ENCODE measurements around the gene CEP85L. TPM values are rescaled to one million over a fixed set of nuclear protein-coding genes. Genes with fewer than 3 reads are reported as not detected.

Gene CEP85L
- total RNA-seq, 2 experiments from 2014 or later: 9.6 to 12.0 TPM

DNA sequence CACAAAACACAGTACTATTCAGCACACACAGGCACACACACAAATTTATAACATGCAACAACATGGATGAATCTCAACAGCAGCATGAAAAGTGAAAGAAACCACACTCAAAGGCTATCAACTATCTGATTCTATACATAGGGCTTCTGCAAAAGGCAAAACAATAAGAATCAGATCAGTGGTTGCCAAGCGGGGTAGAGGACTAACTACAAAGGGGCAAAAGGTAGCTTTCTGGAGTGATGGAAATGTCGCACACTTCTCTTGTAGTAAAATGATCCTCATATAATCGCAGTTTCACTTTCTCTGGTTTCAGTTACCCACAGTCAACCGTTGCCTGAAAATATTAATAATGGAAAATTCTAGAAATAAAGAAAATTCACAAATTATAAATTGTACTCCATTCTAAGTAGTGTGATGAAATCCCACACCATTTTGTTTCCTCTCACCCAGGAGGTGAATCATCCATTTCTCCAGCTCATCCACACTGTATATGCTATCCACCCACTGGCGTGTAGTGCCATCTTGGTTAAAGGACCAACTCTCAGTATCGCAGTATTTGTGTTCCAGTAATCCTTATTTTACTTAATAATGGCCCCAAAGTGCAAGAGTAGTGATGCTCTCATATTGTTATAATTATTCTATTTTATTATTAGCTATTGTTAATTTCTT lies 116.1 kb downstream of the CEP85L start:
- ChIA-PET POLR2A (interaction anchor here (1.0 kb wide), 1 partner anchor 10 kb away, joined by 3 read pairs; no protein-coding TSS in a partner anchor), CTCF (ENCODE audit: unreplicated experiment) (no interaction called here)
- Histone ChIP-seq H3K4me1 (ENCODE audit: insufficient read depth, low read length, poor library complexity, severe bottlenecking) (no peaks in the 10 kb centered on the region), H3K9me3 (ENCODE audit: low read length) (no peaks in the 10 kb centered on the region), H3K27ac (ENCODE audit: low read depth, low read length, poor library complexity, severe bottlenecking) (no peak overlapping the region), H3K36me3 (ENCODE audit: insufficient read depth, low read length) (no peaks in the 10 kb centered on the region), H3K9me2 (ENCODE audit: insufficient read depth, low read length) (no peaks in the 10 kb centered on the region), H3K4me3 (ENCODE audit: low read depth, low read length, poor library complexity, severe bottlenecking) (no peak overlapping the region), H4K20me1 (ENCODE audit: insufficient read depth, low read length) (no peaks in the 10 kb centered on the region; the same call in 1 of the 2 replicates), H2AFZ (ENCODE audit: low read length) (no peak overlapping the region), H3K4me2 (ENCODE audit: low read length) (no peak overlapping the region), H3K79me2 (ENCODE audit: insufficient read depth, low read depth, low read length) (no peaks in the 10 kb centered on the region)
- TF ChIP-seq, protein P1, sequence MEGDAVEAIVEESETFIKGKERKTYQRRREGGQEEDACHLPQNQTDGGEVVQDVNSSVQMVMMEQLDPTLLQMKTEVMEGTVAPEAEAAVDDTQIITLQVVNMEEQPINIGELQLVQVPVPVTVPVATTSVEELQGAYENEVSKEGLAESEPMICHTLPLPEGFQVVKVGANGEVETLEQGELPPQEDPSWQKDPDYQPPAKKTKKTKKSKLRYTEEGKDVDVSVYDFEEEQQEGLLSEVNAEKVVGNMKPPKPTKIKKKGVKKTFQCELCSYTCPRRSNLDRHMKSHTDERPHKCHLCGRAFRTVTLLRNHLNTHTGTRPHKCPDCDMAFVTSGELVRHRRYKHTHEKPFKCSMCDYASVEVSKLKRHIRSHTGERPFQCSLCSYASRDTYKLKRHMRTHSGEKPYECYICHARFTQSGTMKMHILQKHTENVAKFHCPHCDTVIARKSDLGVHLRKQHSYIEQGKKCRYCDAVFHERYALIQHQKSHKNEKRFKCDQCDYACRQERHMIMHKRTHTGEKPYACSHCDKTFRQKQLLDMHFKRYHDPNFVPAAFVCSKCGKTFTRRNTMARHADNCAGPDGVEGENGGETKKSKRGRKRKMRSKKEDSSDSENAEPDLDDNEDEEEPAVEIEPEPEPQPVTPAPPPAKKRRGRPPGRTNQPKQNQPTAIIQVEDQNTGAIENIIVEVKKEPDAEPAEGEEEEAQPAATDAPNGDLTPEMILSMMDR (conservative IDR thresholded peaks at IDR 0.05; ENCODE audit: low read length): no peak
- no peak for TF ChIP-seq EZH2phosphoT487 (IDR thresholded peaks at IDR 0.05; ENCODE audit: borderline replicate concordance, low read depth, low read length)
- no TSS peak for BruUV-seq (replicated peaks)
- intact Hi-C loops (cut with micrococcal nuclease; ENCODE audit: unreplicated experiment): no loop called here
- DNase-seq (ENCODE audit: low spot score): no peak

DNA sequence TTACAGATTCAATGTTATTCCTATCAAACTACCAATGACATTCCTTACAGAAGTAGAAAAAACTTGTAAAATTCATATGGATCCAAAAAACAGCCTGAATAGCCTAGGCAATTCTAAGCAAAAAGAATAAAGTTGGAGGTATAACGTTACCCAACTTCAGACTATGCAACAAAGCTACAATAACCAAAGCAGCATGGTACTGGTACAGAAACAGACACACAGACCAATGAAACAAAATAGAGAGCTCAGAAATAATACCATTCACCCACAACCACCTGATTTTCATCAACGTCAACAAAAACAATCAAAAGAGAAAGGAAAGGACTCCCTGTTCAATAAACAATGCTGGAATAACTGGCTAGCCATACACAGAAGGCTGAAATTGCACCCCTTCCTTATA lies 120.4 kb downstream of the CEP85L start:
- ChIA-PET POLR2A (no interaction called here), CTCF (ENCODE audit: unreplicated experiment) (no interaction called here)
- no peak overlapping the region for H3K4me2 ChIP-seq (ENCODE audit: low read length)
- H3K9me2 ChIP-seq (ENCODE audit: insufficient read depth, low read length): no peaks in the 10 kb centered on the region
- TF ChIP-seq, protein P1 (conservative IDR thresholded peaks at IDR 0.05; ENCODE audit: low read length): no peak
- no peak for TF ChIP-seq EZH2phosphoT487 (IDR thresholded peaks at IDR 0.05; ENCODE audit: borderline replicate concordance, low read depth, low read length)
- H3K79me2 ChIP-seq (ENCODE audit: insufficient read depth, low read depth, low read length): no peaks in the 10 kb centered on the region
- H3K27ac ChIP-seq (ENCODE audit: low read depth, low read length, poor library complexity, severe bottlenecking): no peak overlapping the region
- no peak overlapping the region for H2AFZ ChIP-seq (ENCODE audit: low read length)
- H3K9me3 ChIP-seq (ENCODE audit: low read length): no peaks in the 10 kb centered on the region
- H4K20me1 ChIP-seq (ENCODE audit: insufficient read depth, low read length): no peaks in the 10 kb centered on the region
- no peak overlapping the region for H3K4me3 ChIP-seq (ENCODE audit: low read depth, low read length, poor library complexity, severe bottlenecking)
- H3K4me1 ChIP-seq (ENCODE audit: insufficient read depth, low read length, poor library complexity, severe bottlenecking): no peaks in the 10 kb centered on the region
- BruUV-seq (replicated peaks): no TSS peak
- intact Hi-C loops (cut with micrococcal nuclease; ENCODE audit: unreplicated experiment): no loop called here
- H3K36me3 ChIP-seq (ENCODE audit: insufficient read depth, low read length): no peaks in the 10 kb centered on the region
- DNase-seq (ENCODE audit: low spot score): no peak

DNA sequence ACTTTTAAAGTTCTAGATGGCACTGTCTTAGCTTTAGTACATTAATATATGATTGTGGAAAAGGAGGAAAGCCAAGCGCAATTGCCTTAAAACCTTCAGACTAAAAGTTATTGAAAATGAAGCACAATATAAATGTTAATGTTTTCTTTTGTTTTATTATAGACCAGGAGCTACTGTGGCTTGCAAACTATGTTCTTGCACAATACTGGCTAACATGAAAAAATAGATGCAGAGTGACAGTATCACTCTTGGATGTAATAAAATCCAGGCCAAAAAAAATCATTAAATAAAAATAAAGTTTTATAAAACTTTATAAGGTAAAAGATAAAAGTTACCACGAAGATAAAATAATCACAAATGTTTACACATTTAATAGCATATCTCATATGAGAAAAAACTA lies 121.6 kb downstream of the CEP85L start:
- intact Hi-C loops (cut with micrococcal nuclease; ENCODE audit: unreplicated experiment): no loop called here
- CTCF ChIA-PET (ENCODE audit: unreplicated experiment): no interaction called here
- POLR2A ChIA-PET: no interaction called here
- Histone ChIP-seq H3K4me1 (ENCODE audit: insufficient read depth, low read length, poor library complexity, severe bottlenecking) (no peaks in the 10 kb centered on the region), H4K20me1 (ENCODE audit: insufficient read depth, low read length) (0 out of 2 replicates have a peak, but pooled peaks cover 5% of the 10 kb centered on the region), H3K9me2 (ENCODE audit: insufficient read depth, low read length) (no peaks in the 10 kb centered on the region), H3K9me3 (ENCODE audit: low read length) (no peaks in the 10 kb centered on the region), H3K4me3 (ENCODE audit: low read depth, low read length, poor library complexity, severe bottlenecking) (no peak overlapping the region), H3K4me2 (ENCODE audit: low read length) (no peak overlapping the region), H3K79me2 (ENCODE audit: insufficient read depth, low read depth, low read length) (no peaks in the 10 kb centered on the region), H3K27ac (ENCODE audit: low read depth, low read length, poor library complexity, severe bottlenecking) (no peak overlapping the region), H2AFZ (ENCODE audit: low read length) (no peak overlapping the region), H3K36me3 (ENCODE audit: insufficient read depth, low read length) (no peaks in the 10 kb centered on the region)
- no peak for TF ChIP-seq EZH2phosphoT487 (IDR thresholded peaks at IDR 0.05; ENCODE audit: borderline replicate concordance, low read depth, low read length)
- TF ChIP-seq, protein P1 (conservative IDR thresholded peaks at IDR 0.05; ENCODE audit: low read length): no peak
- no TSS peak for BruUV-seq (replicated peaks)
- no peak for DNase-seq (ENCODE audit: low spot score)

Data from OCI-LY7 (cell line).